HFF-Myc (cell line): ENCODE results near the gene BTN1A1.

Experiments
- DNase-seq: peaks from one replicate; pipeline ENCODE4 v3.0.0-alpha.2; 2011; ENCODE audit warnings: low read depth; ENCODE audit errors: extremely low read depth
- H3K4me3 ChIP-seq: replicated peaks from 2 replicates; pipeline ENCODE4 v1.5.1; 2011; ENCODE audit warnings: low read depth, mild to moderate bottlenecking, control low read depth, low read length
- CTCF ChIP-seq: IDR thresholded peaks from 2 replicates; pipeline ENCODE4 v1.5.1; 2012; ENCODE audit warnings: mild to moderate bottlenecking, low read depth, low read length, control low read depth; ENCODE audit errors: missing control alignments

Gene BTN1A1

GRCh38 chr6:26471970-26472369 is 28.1 kb upstream of the BTN1A1 start:
- no peak for TF ChIP-seq CTCF
- H3K4me3 ChIP-seq = no peak overlapping the region
- DNase-seq = no peak

- no peak for TF ChIP-seq CTCF
- no peak overlapping the region for H3K4me3 ChIP-seq
- no peak for DNase-seq
These were observed 27.4 kb upstream of the BTN1A1 start for GRCh38 chr6:26472549-26473290.

GRCh38 chr6:26473429-26473757 is 26.7 kb upstream of the BTN1A1 start:
- no peak for TF ChIP-seq CTCF
- DNase-seq = no peak
- peak overlapping the region; percentile 50 for H3K4me3 ChIP-seq

DNA sequence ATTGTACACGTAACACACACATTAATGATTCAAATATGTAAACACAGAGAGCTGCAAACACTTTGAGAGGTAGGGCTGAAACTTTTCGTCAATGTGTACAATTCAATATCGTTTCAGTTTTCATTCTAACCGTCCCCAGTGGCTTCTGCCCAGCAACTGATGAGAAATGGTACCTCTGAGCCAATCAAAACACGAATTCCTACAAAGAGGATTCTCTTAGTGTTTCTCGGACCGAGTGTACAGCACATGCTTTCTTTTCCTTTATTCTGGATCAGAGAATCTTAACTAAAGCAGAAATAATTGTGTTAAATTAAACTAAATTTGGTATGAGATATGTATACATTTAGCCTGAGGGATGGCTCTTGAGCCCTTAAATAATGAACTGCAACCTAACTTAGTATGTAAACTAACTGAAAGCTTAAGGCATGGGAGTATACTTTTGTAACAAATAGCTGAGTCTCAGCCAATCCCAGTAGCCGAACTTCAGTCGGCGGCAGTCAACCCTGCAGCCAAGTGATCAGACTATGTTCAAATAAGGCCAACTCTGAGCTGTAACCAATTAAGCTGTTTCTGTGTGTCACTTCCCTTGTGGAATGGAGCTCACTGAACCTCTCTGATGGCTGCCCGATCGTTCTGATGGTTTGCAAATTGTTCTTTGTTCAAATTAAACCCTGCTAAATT is 26.2 kb upstream of the BTN1A1 start:
- peak; percentile 94 for DNase-seq
- peak overlapping the region; percentile 50 for H3K4me3 ChIP-seq
- no peak for TF ChIP-seq CTCF

DNA sequence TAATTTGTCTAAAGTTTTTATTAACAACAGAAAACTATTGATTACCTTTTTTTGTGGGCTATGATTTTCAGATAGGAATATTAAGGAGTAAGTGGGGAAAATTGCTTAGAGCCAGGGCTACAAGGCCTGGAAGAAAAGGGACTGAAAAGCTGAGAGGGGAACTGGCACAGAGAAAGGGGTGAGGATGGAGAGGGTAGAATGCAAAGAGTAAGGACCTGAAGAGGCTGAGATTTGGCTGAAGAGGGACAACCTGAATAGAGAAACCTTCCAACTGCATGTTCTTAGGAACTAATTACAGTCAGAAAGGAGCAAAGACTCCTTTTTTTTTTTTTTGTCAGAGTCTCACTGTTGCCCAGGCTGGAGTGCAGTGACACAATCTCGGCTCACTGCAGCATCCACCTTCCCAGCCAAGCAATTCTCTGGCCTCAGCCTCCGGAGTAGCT is 25.6 kb upstream of the BTN1A1 start:
- no peak for TF ChIP-seq CTCF
- peak overlapping the region; percentile 50 for H3K4me3 ChIP-seq
- no peak for DNase-seq

DNA sequence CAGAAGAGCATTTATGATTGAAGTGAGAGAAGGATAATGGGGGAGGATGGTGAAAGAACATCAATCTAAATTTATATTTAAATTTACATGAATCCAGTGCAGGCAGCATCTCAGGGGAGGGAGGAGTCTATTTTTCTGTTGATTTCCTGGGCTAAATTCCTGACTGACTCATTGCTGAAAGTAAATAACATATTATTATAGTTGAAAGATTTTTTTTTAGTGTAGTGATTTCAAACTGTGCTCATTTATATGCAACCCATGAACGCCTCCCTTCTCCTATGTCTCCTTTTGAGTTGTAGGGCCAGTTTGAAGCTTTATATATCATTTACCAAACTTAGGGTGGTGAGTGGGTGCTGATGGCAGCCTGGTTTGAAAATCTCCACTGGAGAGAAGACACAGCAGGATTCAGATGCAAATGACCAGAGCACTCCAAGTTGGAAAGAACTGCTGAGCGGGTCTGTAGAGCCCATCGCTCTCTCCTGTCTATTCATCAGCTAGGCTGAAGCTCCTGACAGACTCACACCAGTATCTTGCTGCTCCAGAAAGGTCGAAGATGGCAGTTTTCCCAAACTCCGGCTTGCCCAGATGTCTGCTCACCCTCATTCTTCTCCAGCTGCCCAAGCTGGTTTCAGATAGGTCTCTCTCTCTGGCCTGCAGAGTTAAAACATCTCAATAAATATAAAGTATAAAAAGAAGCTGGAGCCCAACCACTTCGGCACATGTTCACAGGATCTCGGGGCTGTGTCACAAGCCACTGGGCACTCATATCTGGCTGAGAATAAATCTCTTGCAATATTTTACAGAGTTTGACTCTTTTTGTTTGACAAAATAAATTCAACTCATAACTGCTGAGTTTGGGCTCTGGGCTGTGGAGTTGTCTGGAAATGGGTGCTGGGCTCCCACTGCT is 24.0 kb upstream of the BTN1A1 start:
- DNase-seq = no peak
- no peak for TF ChIP-seq CTCF

More for the DNA sequence above, 24.0 kb upstream of the BTN1A1 start:
- H3K4me3 ChIP-seq = no peak overlapping the region
